HG03571 (cell line): ENCODE results near the gene ZBTB48.

Source experiments
- ATAC-seq: cut with Tn5 transposase; IDR thresholded peaks from one replicate; pipeline ENCODE4 v1.9.1; 2021; ENCODE audit not compliant: unreplicated experiment

ZBTB48 gene

GRCh38 chr1:6603915-6604558 is 24.2 kb downstream of the ZBTB48 start:
- no peak for ATAC-seq

DNA sequence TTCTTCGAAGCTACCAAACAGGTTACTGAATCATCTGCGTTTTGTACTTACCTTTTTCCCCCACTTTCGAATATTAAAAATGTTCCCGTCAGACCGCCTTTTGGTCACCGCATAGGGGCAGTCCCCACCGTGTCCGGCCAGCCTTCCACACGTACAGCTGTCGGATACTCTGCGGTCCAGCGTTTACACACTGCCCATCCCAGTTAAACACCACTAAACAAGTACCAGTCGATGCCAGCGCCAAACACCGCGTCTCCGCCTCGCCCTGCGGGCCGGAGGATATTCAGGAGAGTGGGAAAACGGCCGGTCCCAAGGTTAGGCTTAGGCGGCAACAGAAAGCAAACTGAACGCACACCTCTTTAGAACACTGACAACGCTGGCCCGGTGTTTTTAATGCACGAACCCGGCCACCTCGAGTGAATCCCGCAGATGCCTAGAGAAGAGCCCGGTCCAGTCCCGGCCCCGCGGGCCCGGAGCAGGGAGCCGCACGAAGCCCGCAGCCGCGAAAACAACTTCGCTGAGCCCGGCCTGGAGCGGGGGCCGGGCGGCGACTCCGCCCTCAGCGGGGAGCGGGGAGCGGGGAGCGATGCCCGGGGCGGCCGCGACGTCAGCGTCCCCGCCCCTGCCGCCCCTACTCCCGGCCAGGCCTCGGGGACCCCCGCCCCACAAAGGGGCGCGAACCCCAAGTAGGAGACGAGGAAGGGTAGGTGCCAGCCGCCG is 33.0 kb downstream of the ZBTB48 start:
- peak; percentile 24 for ATAC-seq

- peak; percentile 91 for ATAC-seq
These were observed 33.7 kb downstream of the ZBTB48 start, which contains the start of gene PHF13 for GRCh38 chr1:6613361-6614018. Gene PHF13, plus strand, starts transcription at chr1:6613731. Its CDS starts 336 bp downstream, at chr1:6614067.

- no peak for ATAC-seq
These were observed 34.5 kb downstream of the ZBTB48 start for GRCh38 chr1:6614019-6614928.

GRCh38 chr1:6614929-6615785 is 35.4 kb downstream of the ZBTB48 start:
- ATAC-seq, result no peak

GRCh38 chr1:6619045-6619444 is 39.3 kb downstream of the ZBTB48 start:
- no peak for ATAC-seq

GRCh38 chr1:6621429-6622391 is 41.9 kb downstream of the ZBTB48 start:
- ATAC-seq, result no peak

DNA sequence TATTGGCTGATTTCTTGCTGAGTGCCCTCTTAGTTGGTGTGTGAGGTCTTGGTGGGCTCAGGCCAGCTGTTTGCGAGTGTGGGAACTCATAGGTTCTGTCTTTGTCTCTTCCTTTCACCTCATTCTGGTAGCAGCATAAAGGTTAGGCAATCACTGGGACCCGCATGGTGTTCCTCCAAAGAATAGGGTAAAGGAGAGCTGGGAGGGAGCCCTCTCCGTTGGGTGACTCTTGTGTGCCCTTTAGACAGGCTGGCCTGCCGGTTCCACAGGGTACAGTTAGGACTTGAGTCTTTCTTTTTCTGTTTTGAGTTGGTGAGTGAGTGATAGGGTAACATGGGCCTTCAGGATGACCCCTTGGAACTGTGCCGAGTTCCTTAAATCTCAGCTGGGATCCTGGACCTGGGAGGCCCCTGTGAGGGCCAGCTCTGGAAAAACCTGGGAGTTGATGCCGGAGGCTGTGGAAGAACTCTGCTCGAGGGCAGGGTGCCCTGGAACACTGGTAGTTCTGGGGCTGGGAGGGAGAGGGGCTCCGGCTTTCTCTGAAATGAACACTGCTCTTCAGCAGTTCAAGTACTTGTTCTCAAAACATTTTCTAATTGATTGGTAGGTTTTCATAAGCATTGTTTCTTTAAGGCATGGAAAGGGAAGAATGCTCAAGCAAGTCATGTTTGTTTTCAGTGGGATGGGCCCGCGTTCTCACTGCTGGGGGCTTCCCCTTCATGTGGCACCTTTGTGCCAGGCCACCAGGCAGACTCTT is 42.8 kb downstream of the ZBTB48 start:
- no peak for ATAC-seq

- no peak for ATAC-seq
These were observed 43.6 kb downstream of the ZBTB48 start for GRCh38 chr1:6623269-6623965.

GRCh38 chr1:6624710-6625583 is 45.2 kb downstream of the ZBTB48 start, which contains the start of gene THAP3:
Gene THAP3, plus strand, starts transcription at chr1:6624868. Its CDS starts 351 bp downstream, at chr1:6625219.
- peak; percentile 72 for ATAC-seq

GRCh38 chr1:6625584-6626149 is 45.9 kb downstream of the ZBTB48 start:
- ATAC-seq, result no peak

GRCh38 chr1:6627031-6627430 is 47.2 kb downstream of the ZBTB48 start:
- no peak for ATAC-seq

- ATAC-seq, result no peak
These were observed 48.2 kb downstream of the ZBTB48 start for GRCh38 chr1:6627841-6628545.

DNA sequence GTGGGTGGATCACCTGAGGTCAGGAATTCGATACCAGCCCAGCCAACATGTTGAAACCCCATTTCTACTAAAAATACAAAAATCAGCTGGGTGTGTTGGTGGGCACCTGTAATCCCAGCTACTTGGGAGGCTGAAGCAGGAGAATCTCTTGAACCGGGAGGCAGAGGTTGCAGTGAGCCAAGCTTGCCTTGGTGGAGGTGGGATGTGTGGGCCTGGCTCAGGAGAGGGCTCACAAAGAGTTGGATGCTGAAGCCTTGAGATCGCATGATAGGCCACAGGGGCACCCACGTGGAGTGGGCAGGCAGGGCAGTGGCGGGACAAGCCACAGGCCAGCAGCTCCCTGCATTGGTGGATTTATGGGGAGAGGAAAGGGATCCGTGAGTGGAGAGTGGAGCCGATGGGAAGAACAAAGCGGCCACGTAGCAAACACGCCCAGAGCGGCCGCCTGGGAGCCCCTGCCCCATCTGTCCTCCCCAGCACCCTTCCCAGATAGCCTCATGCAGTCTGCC is 49.2 kb downstream of the ZBTB48 start:
- no peak for ATAC-seq

GRCh38 chr1:6630027-6630426 is 50.2 kb downstream of the ZBTB48 start:
- ATAC-seq, result no peak
